Activated CD4-positive, alpha-beta T cell treated with anti-CD3 and anti-CD28 coated beads for 36 hours (primary cell): ENCODE data around the gene RAB6D. TPM values are rescaled to one million over a fixed set of nuclear protein-coding genes. Genes with fewer than 3 reads are reported as not detected.
"Not testable (repeated sequence)": the region's sequence is repeated elsewhere in the genome, so short reads cannot be mapped to it uniquely, and the experiment has no call there.

Experiments used
- ATAC-seq: fragments of 200-7000 bp; cut with Tn5 transposase; one replicate; pipeline ENCODE4 v1.10.0; 2021; ENCODE audit warnings: mild to moderate bottlenecking, moderate library complexity
- CTCF ChIA-PET: fragments of 350-600 bp; sonication (Branson Sonifier 250); formaldehyde crosslinking; loops from one replicate; lab custom pipeline; 2021; ENCODE audit warnings: antibody characterized with exemption; lab: Charles Lee
- POLR2A ChIA-PET: fragments of 350-600 bp; sonication (Branson Sonifier 250); formaldehyde crosslinking; loops from one replicate; lab custom pipeline; 2021; ENCODE audit warnings: antibody characterized with exemption, inconsistent platforms; lab: Charles Lee
- DNase-seq: peaks from one replicate; pipeline ENCODE4 v3.0.0-alpha.2; 2020
- H3K27ac Mint-ChIP-seq: one replicate; pipeline ENCODE4 v1.8.0; 2021; ENCODE audit warnings: mixed read lengths
- H3K27me3 Mint-ChIP-seq: one replicate; pipeline ENCODE4 v1.8.0; 2021; ENCODE audit warnings: mixed read lengths
- H3K36me3 Mint-ChIP-seq: one replicate; pipeline ENCODE4 v1.8.0; 2021; ENCODE audit warnings: low read depth, mixed read lengths
- H3K4me1 Mint-ChIP-seq: one replicate; pipeline ENCODE4 v1.8.0; 2021; ENCODE audit warnings: mixed read lengths
- H3K4me3 Mint-ChIP-seq: one replicate; pipeline ENCODE4 v1.8.0; 2021; ENCODE audit warnings: mild to moderate bottlenecking, moderate library complexity, mixed read lengths
- H3K9me3 Mint-ChIP-seq: one replicate; pipeline ENCODE4 v1.8.0; 2021; ENCODE audit warnings: low read depth, mixed read lengths
- intact Hi-C, 2 experiments: fragments of 100-400 bp; cut with DNase I in 1 of 2; cut with micrococcal nuclease in 1 of 2; formaldehyde crosslinking; loops; one replicate each; pipeline versions ENCODE4 v1.14.2 to v1.15.1; 2022 to 2024; cut with DNase I, micrococcal nuclease
- total RNA-seq, 2 experiments: library from RNA; stranded (reverse); gene quantifications; one replicate each; pipeline ENCODE4 v1.2.3, GENCODE V29; 2021

The RAB6D gene
- total RNA-seq, 2 experiments from 2014 or later: not detected

DNA sequence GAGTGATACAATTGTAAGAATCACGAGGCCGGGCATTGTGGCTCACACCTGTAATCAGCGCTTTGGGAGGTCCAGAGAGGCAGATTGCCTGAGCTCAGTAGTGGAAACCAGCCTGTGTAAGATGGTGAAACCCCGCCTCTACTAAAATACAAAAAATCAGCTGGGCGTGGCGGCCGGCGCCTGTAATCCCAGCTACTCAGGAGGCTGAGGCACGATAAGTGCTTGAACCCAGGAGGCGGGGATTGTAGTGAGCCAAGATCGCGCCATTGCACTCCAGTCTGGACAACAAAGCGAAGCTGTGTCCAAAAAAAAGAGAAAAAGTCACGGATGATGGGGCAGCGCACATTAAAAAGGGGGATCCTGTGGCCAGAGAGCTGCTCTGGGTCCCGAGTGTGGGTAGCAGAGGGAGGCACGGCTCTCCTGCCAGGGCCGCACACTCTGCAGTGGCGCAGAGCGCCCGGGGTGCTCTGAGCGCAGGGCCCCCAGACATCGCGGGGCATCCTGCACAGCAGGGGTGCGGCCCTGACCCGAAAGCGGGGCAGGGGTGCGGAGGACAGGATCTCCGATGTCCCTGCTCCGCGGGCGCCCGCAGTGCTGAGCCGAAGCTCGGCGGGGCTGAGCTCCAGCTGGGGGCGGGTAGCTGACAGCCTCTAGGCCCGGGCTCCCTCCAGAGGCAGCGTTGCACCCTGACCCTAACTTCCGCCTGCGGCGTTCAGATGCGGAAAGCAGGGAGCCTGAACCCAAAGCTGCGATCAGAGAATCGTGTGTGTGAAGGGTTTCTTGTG lies 30.4 kb upstream of the RAB6D start:
- H3K27me3 Mint-ChIP-seq: no peaks in the 10 kb centered on the region
- H3K4me3 Mint-ChIP-seq: no peak overlapping the region
- POLR2A ChIA-PET: no interaction called here
- H3K9me3 Mint-ChIP-seq: no peaks in the 10 kb centered on the region
- DNase-seq (peak; percentile 53), ATAC-seq (peak; percentile 73)
- H3K4me1 Mint-ChIP-seq: no peaks in the 10 kb centered on the region
- no peaks in the 10 kb centered on the region for H3K36me3 Mint-ChIP-seq
- CTCF ChIA-PET: interaction anchor here (1.0 kb wide), 1 partner anchor 241 kb away, joined by 5 read pairs; no protein-coding TSS in a partner anchor
- intact Hi-C loops: no loop called here
- no peak overlapping the region for H3K27ac Mint-ChIP-seq

DNA sequence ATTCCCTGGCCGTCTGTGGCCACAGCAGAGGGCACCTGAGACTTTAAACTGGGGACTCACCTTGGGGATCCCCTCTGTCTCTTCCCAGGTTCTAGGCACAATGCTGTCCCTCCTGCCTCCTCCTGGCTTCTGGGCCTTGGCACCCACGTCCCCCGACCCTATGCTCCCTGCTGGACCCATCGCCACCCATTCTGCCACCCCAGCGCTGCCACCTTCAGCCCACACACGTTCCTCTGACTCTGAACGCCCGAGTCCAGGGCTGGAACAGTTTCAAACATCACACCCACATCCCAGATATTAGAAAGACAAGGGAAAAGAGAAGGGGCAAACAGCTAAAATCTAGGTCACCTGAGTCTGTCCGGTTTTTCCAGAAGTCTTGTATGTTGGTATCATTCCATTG lies 28.0 kb upstream of the RAB6D start:
- H3K27ac Mint-ChIP-seq, H3K4me3 Mint-ChIP-seq, DNase-seq, intact Hi-C loops, CTCF ChIA-PET, ATAC-seq, H3K4me1 Mint-ChIP-seq, H3K9me3 Mint-ChIP-seq, POLR2A ChIA-PET, H3K36me3 Mint-ChIP-seq, H3K27me3 Mint-ChIP-seq: not testable (repeated sequence)

- CTCF ChIA-PET, H3K27me3 Mint-ChIP-seq, ATAC-seq, H3K4me1 Mint-ChIP-seq, H3K27ac Mint-ChIP-seq, intact Hi-C loops, H3K9me3 Mint-ChIP-seq, H3K4me3 Mint-ChIP-seq, POLR2A ChIA-PET, H3K36me3 Mint-ChIP-seq, DNase-seq: not testable (repeated sequence)
These were observed 27.5 kb upstream of the RAB6D start for GRCh38 chr2:131391471-131391870.

DNA sequence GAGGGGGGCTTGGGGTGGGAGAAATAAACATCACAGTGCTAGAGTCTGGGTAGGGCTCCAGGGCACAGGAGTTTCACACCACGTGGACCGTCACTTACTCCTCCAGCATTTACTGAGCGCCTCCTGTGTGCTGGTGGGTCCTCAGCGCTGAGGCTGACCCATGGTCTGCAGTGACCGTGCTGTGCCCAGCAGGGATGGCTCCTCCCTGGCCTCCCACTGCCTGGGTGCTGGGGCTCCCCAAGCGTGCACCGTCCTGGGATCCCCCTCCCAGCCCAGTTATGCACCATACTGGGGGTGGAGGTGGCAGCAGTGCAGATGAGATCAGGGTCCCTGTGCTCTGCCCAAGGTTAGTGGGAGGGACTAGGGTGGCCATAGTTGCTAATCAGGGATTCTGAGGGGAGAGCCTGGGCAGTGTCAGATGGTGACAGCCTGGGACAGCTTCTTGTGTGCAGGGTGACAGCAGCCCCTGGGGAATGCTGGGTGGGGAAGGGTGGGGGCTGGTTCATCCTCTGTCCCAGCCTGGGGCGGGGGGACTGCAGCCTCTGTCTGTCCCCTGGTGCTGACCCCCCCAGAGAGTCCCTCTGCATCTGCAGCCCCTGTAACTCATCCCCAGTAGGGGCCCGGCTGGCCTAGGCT lies 26.6 kb upstream of the RAB6D start:
- H3K4me3 Mint-ChIP-seq, intact Hi-C loops, H3K27me3 Mint-ChIP-seq, H3K27ac Mint-ChIP-seq, DNase-seq, CTCF ChIA-PET, H3K9me3 Mint-ChIP-seq, POLR2A ChIA-PET, ATAC-seq, H3K4me1 Mint-ChIP-seq, H3K36me3 Mint-ChIP-seq: not testable (repeated sequence)

DNA sequence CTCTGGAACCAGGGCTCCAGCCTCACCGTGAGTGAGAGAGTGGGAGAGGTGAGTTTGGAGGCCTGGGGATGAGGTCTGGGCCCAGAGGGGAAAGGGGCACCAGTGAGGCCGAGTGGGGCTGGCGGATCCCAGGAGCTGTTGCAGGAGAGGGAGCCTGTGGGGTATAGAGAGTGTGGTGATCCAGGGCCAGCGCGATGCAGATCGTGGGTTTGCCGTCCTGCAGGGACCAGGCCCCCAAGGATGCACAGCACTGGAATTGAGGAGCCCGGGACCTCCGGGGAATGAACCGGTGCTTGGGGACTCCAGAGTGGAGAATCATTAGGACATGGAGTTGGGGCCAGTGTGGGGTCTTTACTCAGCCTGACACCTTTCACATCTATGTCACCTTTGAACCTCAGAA lies 25.7 kb upstream of the RAB6D start:
- no peak overlapping the region for H3K4me3 Mint-ChIP-seq
- no peak for ATAC-seq
- ChIA-PET CTCF (no interaction called here), POLR2A (no interaction called here)
- no peak overlapping the region for H3K27ac Mint-ChIP-seq
- DNase-seq: no peak
- no peaks in the 10 kb centered on the region for H3K4me1 Mint-ChIP-seq
- H3K27me3 Mint-ChIP-seq: no peaks in the 10 kb centered on the region
- H3K36me3 Mint-ChIP-seq: no peaks in the 10 kb centered on the region
- no peaks in the 10 kb centered on the region for H3K9me3 Mint-ChIP-seq
- intact Hi-C loops: no loop called here

DNA sequence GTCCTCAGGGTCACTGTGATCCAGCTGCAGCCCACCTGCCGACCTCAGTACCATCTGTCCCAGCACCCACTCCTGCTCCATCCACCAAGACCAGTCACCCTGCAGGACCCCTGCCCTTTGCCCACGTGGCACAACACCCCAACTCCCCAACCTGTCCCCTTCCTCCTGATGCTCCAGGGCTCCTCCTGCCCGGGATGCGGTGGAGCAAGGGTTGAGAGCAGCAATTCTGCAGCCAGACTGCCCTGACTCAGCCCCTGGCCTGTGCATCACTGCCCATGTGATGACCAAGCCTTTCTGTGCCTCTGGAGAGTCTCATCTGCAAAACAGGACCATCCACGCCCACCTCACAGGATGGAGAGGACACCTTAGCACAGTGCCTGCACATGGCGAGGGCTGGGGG lies 24.9 kb upstream of the RAB6D start:
- intact Hi-C loops, POLR2A ChIA-PET, H3K36me3 Mint-ChIP-seq, DNase-seq, CTCF ChIA-PET, H3K27me3 Mint-ChIP-seq, H3K4me1 Mint-ChIP-seq, ATAC-seq, H3K9me3 Mint-ChIP-seq, H3K27ac Mint-ChIP-seq, H3K4me3 Mint-ChIP-seq: not testable (repeated sequence)

DNA sequence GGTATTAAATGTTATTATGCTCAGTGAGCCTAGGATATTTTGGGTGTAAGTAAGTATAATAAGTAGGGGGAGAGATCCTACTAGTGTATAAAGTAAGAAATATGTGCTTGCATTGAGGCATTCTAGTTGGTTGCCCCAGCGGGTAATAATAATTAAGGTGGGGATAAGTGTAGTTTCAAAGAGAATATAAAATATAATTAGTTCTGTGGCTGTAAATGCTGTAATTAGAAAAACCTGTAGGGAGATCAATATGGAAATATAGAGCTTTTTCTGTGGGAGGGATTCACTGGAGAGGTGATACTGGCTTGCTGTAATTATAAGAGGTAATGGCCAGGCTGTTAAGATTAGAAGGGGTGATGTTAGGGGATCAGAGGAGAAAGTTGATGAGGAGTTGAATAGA lies 9.1 kb upstream of the RAB6D start:
- ATAC-seq, POLR2A ChIA-PET, H3K4me1 Mint-ChIP-seq, H3K9me3 Mint-ChIP-seq, DNase-seq, CTCF ChIA-PET, H3K27me3 Mint-ChIP-seq, intact Hi-C loops, H3K4me3 Mint-ChIP-seq, H3K27ac Mint-ChIP-seq, H3K36me3 Mint-ChIP-seq: not testable (repeated sequence)

- Mint-ChIP-seq H3K36me3 (no peaks in the 10 kb centered on the region), H3K4me1 (no peaks in the 10 kb centered on the region), H3K27ac (no peak overlapping the region), H3K4me3 (no peak overlapping the region), H3K27me3 (peaks cover 17% of the 10 kb centered on the region), H3K9me3 (no peaks in the 10 kb centered on the region)
- CTCF ChIA-PET: no interaction called here
- POLR2A ChIA-PET: no interaction called here
- intact Hi-C loops: no loop called here
- ATAC-seq: no peak
- no peak for DNase-seq
These were observed 6.0 kb upstream of the RAB6D start for GRCh38 chr2:131369954-131370353.

- POLR2A ChIA-PET, H3K27ac Mint-ChIP-seq, DNase-seq, H3K4me1 Mint-ChIP-seq, CTCF ChIA-PET, H3K9me3 Mint-ChIP-seq, H3K36me3 Mint-ChIP-seq, intact Hi-C loops, ATAC-seq, H3K4me3 Mint-ChIP-seq: not testable (repeated sequence)
- H3K27me3 Mint-ChIP-seq: peaks cover 24% of the 10 kb centered on the region
These were observed 4.6 kb upstream of the RAB6D start for GRCh38 chr2:131368493-131369066.

GRCh38 chr2:131367352-131367751 lies 3.4 kb upstream of the RAB6D start:
- DNase-seq: no peak
- CTCF ChIA-PET: no interaction called here
- Mint-ChIP-seq H3K4me3 (no peak overlapping the region), H3K9me3 (no peaks in the 10 kb centered on the region), H3K4me1 (peaks cover 5% of the 10 kb centered on the region), H3K27me3 (peaks cover 23% of the 10 kb centered on the region), H3K27ac (no peak overlapping the region), H3K36me3 (no peaks in the 10 kb centered on the region)
- ATAC-seq: no peak
- POLR2A ChIA-PET: no interaction called here
- intact Hi-C loops: no loop called here

- H3K4me1 Mint-ChIP-seq: peaks cover 5% of the 10 kb centered on the region
These were observed 2.7 kb upstream of the RAB6D start for GRCh38 chr2:131366643-131367042.

GRCh38 chr2:131365452-131365851 lies 1.5 kb upstream of the RAB6D start:
- no peaks in the 10 kb centered on the region for H3K9me3 Mint-ChIP-seq
- H3K36me3 Mint-ChIP-seq: no peaks in the 10 kb centered on the region
- ATAC-seq: no peak
- H3K27me3 Mint-ChIP-seq: peaks cover 28% of the 10 kb centered on the region
- ChIA-PET CTCF (no interaction called here), POLR2A (no interaction called here)
- no peak for DNase-seq
- H3K4me3 Mint-ChIP-seq: no peak overlapping the region
- intact Hi-C loops: no loop called here
- no peak overlapping the region for H3K27ac Mint-ChIP-seq
- peaks cover 5% of the 10 kb centered on the region for H3K4me1 Mint-ChIP-seq

More at GRCh38 chr2:131366643-131367042, 2.7 kb upstream of the RAB6D start:
- Mint-ChIP-seq H3K4me3 (no peak overlapping the region), H3K36me3 (no peaks in the 10 kb centered on the region), H3K27me3 (peaks cover 26% of the 10 kb centered on the region), H3K9me3 (no peaks in the 10 kb centered on the region), H3K27ac (no peak overlapping the region)
- ChIA-PET CTCF (no interaction called here), POLR2A (no interaction called here)
- ATAC-seq (no peak), DNase-seq (no peak)
- intact Hi-C loops: no loop called here
